GM21423 (cell line): ENCODE measurements around the gene C12orf56.

ENCODE experiments used
- ATAC-seq: cut with Tn5 transposase; IDR thresholded peaks from one replicate; pipeline ENCODE4 v1.9.1; 2021; ENCODE audit warnings: mild to moderate bottlenecking, moderate library complexity; ENCODE audit not compliant: unreplicated experiment

The C12orf56 gene, protein sequence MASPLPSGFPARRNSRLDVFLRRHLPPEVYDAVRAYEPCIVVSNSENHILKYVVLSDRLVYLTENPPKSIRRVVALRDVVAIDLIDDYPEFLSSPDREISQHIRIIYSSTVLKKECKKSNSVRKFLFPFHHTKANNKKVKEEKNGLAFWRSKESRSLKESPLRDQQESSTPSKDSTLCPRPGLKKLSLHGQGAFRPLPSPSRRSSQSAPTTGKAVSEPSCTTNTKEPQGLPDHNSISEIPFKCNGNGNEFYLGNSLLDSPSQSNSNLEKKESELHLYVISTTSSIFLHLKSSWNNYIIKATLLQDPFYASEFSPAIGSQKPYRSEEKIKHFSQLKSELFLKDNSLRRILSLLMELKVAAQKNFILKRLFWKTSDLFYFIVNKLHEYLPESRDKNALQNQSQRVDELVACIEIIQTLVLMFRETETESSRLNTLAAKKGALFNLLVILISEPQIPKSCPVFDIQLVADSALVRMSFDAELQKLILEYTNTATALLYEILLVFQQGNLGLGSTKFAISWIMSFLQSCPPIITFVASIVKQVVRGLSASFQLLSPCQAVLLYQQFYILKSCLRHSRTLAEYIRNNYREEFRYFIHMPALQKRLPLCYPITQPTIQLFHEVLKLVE

DNA sequence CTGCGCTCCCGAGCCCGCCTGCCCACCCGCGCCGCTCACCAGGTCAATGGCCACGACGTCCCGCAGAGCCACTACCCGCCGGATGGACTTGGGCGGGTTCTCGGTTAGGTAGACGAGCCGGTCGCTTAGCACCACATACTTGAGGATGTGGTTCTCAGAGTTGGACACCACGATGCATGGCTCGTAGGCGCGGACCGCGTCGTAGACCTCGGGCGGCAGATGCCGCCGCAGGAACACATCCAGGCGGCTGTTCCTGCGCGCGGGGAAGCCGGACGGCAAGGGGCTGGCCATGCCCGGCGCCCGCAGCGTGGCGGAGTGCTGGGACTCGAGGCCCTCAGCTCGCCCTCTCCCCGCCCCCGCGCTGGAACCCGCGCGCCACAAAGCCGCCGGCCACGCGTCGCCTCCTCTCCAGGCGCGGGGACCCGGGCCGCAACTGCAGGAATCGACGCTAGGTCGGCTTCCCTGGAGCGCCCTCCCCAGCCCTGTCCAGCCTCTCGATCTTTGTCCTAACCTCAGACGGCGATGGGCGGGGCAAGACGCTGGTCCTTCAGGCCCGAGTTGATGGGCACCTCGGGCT lies at the start of gene C12orf56:
Gene C12orf56 (minus strand): TSS at position 484 of the 577 bp plus-strand sequence. CDS start 193 bp downstream, at position 291.
- no peak for ATAC-seq

DNA sequence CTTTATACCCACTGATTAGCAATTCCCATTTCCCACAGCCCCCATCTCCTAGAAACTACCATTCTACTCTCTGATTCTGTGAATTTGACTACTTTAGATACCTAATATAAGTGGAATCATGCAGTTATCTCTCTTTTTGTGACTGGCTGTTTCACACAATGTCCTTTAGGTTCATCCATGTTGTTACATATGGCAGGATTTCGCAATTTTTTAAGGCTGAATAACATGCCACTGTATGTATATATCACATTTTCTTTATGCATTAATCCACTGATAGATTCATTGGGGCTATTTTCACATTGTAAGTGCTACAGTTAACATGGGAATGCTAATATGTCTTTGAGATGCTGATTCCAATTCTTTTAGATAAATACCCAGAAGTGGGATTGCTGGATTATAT lies 49.5 kb upstream of the C12orf56 start:
- ATAC-seq: no peak

DNA sequence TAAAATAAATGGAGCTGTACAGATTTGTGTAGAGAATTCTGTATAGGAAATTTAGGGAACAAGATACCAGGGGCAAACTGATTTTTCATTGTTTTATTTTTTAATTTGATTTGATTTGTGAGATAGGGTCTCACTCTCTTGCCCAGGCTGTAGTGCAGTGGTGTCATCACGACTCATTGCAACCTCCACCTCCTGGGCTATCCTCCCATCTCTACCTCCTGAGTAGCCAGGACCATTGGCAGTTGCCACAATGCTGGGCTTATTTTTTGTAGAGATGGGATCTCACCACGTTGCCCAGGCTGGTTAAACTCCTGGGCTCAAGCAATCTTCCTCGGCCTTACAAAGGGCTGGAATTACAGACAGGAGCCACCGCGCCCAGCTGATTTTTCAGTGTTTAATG lies 43.4 kb upstream of the C12orf56 start:
- ATAC-seq: no peak

- no peak for ATAC-seq
Observed at GRCh38 chr12:64431791-64432190, 41.2 kb upstream of the C12orf56 start.

DNA sequence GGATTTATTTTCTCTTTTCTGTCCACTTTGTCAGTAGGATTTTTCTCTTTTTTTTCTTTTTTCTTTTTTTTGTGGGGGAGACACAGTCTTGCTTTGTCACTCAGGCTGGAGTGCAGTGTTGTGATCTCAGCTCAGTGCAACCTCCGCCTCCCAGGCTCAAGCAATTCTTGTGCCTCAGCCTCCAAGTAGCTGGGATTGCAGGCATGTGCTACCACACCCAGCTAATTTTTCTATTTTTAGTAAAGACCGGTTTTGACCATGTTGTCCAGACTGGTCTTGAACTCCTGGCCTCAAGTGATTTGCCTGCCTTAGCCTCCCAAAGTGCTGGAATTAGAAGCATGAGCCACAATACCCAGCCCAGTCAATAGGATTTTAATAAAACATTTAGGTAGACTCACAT lies 40.3 kb upstream of the C12orf56 start:
- ATAC-seq: no peak

- ATAC-seq: no peak
Observed at GRCh38 chr12:64428956-64429355, 38.4 kb upstream of the C12orf56 start.

DNA sequence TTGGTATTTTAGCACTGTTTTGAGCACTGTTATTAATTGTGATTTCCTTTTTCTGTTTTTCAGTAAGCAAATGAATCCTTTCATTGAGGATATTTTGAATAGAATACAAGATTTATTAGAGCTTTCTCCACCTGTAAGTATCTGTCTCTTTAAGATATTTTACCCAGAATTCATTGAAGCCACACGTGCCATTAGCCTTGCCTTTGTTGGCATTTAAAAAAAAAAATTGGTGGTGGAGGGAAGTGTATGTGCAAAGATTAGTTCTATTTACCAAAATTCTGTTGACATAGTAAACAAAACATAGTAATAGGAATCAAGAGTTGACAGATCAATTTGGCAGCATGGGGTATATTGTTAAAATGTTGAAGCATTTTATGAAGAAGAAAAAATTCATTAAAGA lies 37.4 kb upstream of the C12orf56 start:
- ATAC-seq: no peak

DNA sequence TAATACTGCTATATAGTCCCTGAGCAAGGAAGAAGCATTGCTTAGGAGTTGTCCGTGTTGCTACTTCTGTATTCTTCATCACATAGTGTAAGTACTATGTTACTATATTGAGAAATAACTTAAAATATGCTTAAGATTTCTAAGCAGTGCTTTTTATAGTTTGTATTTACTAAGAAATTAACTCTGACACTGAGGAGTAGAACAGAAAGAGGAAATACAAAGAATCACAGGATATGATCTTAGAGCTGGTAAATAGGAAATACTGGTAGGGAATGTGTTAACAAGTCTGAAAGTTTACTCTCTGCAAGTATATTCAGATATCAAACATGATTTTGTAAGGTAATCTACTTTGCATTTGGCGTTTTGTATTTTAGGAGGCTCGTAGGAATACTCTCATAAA lies 29.1 kb upstream of the C12orf56 start:
- no peak for ATAC-seq

DNA sequence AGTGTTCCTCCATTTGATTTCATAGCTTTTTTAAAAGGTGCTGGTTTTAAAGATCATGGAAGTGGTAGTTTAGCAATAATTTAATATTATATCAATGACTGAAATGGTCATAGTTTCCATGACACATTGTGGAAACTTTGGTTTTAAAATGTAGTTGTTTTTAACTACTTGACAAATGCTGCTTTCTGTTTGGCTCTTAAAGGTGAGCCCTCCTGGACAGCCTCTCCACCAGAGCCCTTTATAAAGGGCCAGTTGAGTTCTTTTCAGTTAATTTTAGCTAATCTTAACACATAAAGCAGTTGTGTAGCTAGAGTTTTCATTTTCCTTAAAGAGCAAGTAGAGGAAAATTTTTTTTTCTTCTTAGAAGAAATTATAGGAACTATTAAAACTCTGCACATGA lies 27.7 kb upstream of the C12orf56 start:
- no peak for ATAC-seq

DNA sequence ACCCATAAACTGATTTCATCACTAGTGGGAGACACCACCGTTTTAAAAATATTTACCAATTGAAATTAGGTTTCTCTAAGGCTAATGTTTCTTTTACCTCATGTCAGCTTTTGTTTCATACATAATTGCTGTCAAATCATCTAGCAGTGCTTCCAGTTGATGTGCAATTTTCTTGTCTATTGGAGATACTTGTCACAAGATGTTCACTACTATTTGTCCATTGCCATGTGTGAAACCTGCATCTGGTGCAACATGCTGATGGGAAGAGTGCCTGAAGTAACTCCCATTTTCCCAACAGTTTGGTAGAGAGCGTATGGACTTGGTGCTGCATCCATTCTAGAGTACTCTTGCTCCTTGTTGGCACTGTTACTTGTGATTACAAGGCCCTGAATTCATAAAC lies 23.3 kb upstream of the C12orf56 start:
- no peak for ATAC-seq

- ATAC-seq: no peak
Observed at GRCh38 chr12:64412459-64412858, 21.9 kb upstream of the C12orf56 start.

- ATAC-seq: no peak
Observed at GRCh38 chr12:64411427-64411826, 20.9 kb upstream of the C12orf56 start.

- ATAC-seq: no peak
Observed at GRCh38 chr12:64407342-64408223, 17.0 kb upstream of the C12orf56 start.

- ATAC-seq: peak; percentile 27
Observed at GRCh38 chr12:64404470-64405256, 14.1 kb upstream of the C12orf56 start.

- ATAC-seq: peak; percentile 93
Observed at GRCh38 chr12:64403707-64404469, 13.3 kb upstream of the C12orf56 start, which contains the start of gene XPOT. Gene XPOT (plus strand): TSS chr12:64404392. CDS start chr12:64410036, 5,644 bp downstream.

DNA sequence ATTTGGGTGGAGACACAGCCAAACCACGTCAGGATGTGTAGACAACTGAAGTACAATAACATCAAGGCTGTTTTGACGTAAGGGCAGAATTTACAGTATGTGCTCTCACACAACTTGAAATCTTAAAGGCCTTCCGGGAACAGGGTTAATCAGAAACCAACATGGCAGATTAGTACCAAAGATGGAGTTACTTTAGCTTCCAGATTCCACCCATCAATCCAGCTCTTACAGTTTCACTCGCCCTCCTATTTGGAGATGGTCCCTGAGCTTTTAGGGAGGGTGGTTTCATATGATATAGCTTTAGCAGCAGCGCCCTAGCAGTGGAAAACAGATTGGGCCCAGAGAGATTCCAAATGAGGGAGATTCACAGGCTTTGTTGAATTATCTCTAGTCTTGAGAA lies 11.6 kb upstream of the C12orf56 start:
- no peak for ATAC-seq

- no peak for ATAC-seq
Observed at GRCh38 chr12:64400041-64400440, 9.5 kb upstream of the C12orf56 start.

DNA sequence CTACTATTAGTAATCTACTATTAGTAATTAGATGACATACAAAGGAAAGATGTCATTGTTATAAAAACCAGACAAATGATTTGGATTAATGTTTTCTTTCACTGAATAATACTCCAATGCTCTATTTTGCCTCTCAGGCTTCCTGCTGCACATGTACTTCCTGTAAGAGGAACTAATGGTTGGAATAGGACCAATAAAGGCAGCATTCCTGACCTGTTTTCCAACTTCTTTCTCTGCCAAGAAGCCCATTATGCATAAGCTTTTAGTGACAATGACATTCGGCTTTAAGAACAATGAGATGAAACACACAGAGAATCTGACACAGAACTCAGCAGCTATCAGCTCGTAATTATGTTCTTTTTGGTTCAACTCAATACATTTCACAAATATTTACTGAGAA lies 5.2 kb upstream of the C12orf56 start:
- no peak for ATAC-seq

- ATAC-seq: no peak
Observed at GRCh38 chr12:64392221-64392620, 1.7 kb upstream of the C12orf56 start.
